HG03520 (cell line): ENCODE results near the gene PALMD.

ENCODE experiments used
- ATAC-seq: cut with Tn5 transposase; IDR thresholded peaks from one replicate; pipeline ENCODE4 v1.9.1; 2021; ENCODE audit warnings: mild to moderate bottlenecking, moderate library complexity; ENCODE audit not compliant: unreplicated experiment

Gene PALMD

GRCh38 chr1:99657213-99658030 lies 11.5 kb downstream of the PALMD start:
- no peak for ATAC-seq

DNA sequence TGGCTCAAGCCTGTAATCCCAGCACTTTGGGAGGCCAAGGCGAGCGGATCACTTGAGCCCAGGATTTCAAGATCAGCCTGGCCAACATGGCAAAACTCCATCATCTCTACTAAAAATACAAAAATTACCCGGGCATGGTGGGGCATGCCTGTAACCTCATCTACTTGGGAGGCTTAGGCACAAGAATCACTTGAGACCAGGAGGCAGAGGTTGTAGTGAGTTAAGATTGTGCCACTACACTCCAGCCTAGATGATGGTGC lies 12.0 kb downstream of the PALMD start:
- ATAC-seq, result no peak

- no peak for ATAC-seq
These were observed 13.9 kb downstream of the PALMD start for GRCh38 chr1:99659755-99660210.

- ATAC-seq, result no peak
These were observed 14.6 kb downstream of the PALMD start for GRCh38 chr1:99660496-99660895.

DNA sequence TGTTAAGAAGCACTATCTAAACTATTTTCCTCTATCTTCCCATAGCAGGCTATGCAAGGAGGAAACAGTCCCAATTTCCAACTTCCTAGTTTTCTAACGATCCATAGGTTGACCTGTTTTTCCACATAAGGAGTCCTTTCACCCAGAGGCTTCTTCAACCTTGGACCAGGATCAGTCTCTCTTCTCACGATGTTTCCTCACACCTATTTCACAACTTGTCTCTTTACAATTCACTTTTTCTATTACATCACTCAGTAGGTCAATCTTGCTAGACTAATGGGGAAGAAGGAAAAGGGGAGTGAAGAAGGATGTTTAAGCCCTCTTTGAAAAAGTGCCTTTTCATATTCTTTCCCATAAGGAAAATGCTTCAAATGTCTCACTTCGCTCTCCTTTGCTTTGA lies 15.9 kb downstream of the PALMD start:
- ATAC-seq, result no peak

- ATAC-seq, result no peak
These were observed 16.7 kb downstream of the PALMD start for GRCh38 chr1:99662539-99663080.

DNA sequence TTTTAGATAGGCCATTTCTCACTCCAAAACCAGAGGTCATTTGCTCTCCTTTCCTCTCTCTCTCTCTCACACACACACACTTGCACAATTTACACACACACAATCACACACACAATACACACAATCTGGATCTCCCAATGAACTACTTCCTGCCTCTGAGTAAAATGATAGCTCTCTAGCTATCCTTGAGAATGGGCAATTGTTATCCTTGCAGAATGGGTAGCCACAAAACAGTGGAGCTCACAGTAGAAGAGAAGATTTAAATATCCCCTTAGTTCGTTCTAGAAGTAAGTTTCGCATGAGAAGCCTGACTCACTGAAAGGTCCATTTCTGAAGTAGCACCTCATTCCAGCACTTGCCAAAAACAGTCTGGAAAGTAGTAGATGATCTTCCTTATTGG lies 17.6 kb downstream of the PALMD start:
- no peak for ATAC-seq

- ATAC-seq, result no peak
These were observed 19.3 kb downstream of the PALMD start for GRCh38 chr1:99665212-99665611.

- no peak for ATAC-seq
These were observed 23.5 kb downstream of the PALMD start for GRCh38 chr1:99669376-99669775.

DNA sequence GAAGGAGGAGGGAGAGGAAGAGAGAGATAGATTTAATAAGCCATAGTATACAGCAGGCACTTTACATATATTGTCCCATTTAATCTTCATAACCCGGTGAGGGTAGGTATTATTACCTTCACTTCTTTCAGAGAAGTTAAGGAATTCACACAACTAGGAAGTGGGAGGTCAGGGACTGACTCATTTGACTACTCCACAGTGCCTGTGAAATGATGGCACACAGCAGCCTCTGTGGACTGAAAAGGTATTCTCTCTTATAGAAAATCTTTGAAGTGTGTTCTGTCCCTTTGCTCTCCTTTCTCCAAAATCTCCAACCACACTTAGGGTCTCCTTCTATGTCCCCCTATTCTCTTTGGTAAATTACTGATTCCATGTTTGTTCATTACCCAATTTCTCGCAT lies 23.9 kb downstream of the PALMD start:
- no peak for ATAC-seq

DNA sequence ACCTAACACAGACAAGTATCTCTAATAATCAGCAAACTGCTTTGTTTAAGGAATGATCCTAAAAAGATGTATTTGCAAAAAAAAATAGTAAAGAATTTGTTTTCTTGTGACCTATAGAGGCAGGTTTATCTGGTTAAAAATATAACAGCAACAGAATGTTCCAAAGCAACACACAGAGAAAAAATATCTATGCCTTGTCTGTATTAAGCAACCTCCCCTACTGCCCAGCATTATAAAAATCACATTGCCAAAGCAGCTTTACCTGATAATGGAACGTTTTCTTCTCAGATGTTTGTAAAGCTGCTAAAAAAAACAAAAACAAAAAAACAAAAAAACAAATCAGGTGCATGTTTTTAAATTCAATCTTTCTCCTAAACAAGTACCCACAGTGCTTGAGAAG lies 24.7 kb downstream of the PALMD start:
- no peak for ATAC-seq

- no peak for ATAC-seq
These were observed 26.1 kb downstream of the PALMD start for GRCh38 chr1:99672038-99672437.

GRCh38 chr1:99672530-99673213 lies 26.8 kb downstream of the PALMD start:
- no peak for ATAC-seq

GRCh38 chr1:99673315-99673714 lies 27.4 kb downstream of the PALMD start:
- ATAC-seq, result no peak

DNA sequence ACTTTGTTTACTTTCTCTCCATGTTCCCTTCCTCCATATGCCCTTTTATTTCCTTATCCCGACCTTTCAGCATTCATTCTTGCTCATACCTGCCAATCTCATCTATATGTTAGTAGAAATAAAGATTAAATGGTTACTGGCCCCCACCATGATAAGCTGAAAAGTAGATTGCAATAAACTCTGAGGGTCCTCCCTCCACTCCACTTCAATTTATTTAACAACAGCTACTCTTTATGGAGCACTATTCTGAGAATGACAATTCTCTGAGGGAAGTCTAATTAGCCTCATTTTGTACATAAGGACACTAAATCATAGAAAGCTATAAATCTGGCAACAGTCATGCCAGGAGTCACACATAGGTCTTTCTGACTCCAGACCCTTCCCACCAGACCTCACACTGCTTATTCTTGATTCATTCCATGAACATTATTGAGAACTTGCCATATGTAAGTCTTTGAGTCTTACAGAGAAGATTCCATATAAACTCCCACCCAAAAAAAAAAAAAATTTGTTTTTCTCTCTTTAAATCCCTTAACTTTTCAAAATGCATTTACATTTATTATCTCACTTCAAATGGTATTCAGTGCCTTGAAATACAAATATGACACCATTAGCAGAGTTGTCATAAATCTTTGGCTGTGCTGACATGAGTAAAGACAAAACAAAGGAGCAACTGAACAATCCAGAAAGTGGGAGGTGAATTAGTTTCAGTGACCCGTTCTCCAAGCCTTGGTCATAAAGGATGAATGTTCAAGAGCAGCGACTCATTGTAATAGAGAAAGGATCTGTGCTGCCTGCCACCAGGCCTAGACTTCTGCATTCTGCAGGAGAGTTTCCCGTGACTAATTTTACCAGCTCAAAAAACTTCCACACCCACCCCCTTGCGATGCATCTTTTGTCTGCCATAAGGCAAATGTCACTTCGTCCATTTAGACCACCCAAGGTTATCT lies 28.5 kb downstream of the PALMD start:
- ATAC-seq, result no peak

DNA sequence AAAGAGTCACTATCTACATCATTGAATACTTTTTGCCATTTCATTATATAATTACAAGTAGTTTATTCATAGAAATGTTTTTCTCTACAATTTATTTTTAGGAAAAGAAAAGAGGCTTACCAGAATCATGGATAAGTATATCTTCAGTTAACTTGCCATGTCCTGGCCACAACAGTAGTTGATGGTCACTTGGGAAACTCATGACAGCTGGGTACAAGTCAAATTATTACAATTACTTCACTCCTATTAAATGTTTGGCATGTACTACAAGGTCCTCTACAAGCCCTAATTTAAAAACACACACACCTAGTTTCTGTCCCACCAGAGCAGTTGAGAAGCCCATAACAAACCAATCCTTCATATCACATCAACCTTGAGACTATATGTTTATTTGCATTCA lies 29.4 kb downstream of the PALMD start:
- no peak for ATAC-seq

DNA sequence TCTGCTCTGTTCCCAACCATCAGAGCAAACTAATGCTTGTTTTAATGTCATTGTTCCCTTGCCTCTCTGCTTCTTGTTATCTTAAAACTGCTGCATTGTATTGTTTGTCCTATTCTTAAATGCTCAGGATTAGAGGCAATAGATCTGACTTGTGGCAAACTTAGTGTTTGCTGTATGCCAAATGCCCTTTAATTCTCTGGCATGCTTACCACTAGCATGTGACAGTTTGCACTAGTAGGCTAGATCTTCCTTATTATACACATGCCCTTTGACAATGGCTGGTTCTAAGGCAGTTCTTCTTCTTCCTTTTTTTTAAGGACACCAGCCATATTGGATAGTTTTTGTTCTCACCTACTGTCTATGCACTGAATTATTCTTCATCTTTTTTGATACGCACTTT lies 30.1 kb downstream of the PALMD start:
- ATAC-seq, result no peak

DNA sequence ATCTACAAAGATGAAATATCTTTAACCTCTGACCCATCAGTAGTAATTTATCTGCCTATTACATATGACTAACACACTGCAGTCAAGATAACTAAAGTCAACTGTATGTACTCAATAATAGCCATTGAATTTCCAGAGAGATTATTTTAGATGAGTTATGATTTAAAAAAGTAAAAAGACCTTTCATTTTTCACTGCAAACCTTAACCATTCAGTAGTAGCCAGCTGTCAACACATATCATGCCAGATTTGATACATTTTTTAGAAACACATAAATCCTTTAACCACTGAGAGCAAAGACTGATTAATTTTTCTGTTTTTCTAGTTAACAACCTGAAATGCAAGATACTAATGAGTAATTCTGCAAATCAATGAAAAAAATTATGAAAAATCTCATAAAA lies 31.0 kb downstream of the PALMD start:
- no peak for ATAC-seq

DNA sequence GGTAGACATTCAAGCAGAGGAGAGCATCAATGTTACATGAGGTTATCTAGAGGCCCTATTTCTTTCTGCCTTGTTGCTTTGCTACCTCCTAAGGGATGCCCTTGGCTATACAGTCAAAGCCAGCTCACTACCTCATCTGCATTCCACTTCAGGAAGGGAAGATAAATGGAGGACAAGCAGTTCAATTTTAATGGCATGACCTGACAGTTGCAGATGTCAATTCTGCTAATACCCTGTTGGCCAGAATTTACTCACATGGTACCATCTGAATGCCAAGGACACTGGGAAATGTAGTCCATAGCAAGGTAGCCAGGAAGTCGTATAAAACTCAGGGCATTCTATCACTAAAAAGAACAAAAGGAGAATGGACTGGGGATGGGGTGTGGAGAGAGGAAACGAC lies 31.5 kb downstream of the PALMD start:
- ATAC-seq, result no peak

- ATAC-seq, result no peak
These were observed 34.4 kb downstream of the PALMD start for GRCh38 chr1:99680270-99680669.

- no peak for ATAC-seq
These were observed 35.7 kb downstream of the PALMD start for GRCh38 chr1:99681583-99681982.
